ENCODE results near the gene MEPCE.
A peak's percentile ranks its signal among the peaks of the same experiment; 100 is the strongest.

GRCh38 chr7:100407285-100408180, 22.1 kb upstream of the MEPCE start:
- peak; percentile 29 for TF ChIP-seq CTCF (IDR thresholded peaks at IDR 0.05; ENCODE audit: insufficient read depth, low read length, poor library complexity, severe bottlenecking)
- no peak for TF ChIP-seq EZH2phosphoT487 (conservative IDR thresholded peaks at IDR 0.05; ENCODE audit: low read length)

All from SU-DHL-6 (cell line).